Measurements from ENCODE around the gene CLTB. TPM values are rescaled to one million over a fixed set of nuclear protein-coding genes. Genes with fewer than 3 reads are reported as not detected.

Gene CLTB
- total RNA-seq, 1 experiment from 2014 or later: 34.5 TPM

- no peak overlapping the region for H2BK5ac ChIP-seq (ENCODE audit: insufficient read length, low read length)
- H3K79me2 ChIP-seq (ENCODE audit: insufficient read depth, low read length): peaks cover 8% of the 10 kb centered on the region; the same call in 1 of the 2 replicates
- H3K27ac ChIP-seq (ENCODE audit: insufficient read length, low read depth, low read length): no peak overlapping the region
- peaks cover 3% of the 10 kb centered on the region for H3K23me2 ChIP-seq (ENCODE audit: insufficient read length, low read depth, low read length, poor library complexity, severe bottlenecking)
- Mint-ChIP-seq H3K36me3 (ENCODE audit: insufficient read depth in 1 of 3, low read depth in 3 of 3) (peaks cover 35 to 81% (median 43%) of the 10 kb centered on the region in 3 experiments), H3K27ac (no peak overlapping the region), H3K9me3 (peaks cover 0 to 3% of the 10 kb centered on the region in 2 experiments; a peak in 1 of 5 replicates), H3K4me3 (no peak overlapping the region), H3K4me1 (peaks cover 9 to 10% of the 10 kb centered on the region in 2 experiments), H3K27me3 (ENCODE audit: low read depth) (no peaks in the 10 kb centered on the region)
- no peak overlapping the region for H3K56ac ChIP-seq (ENCODE audit: insufficient read length, low read depth, low read length)
- H4K91ac ChIP-seq (ENCODE audit: insufficient read length, low read depth, low read length): no peak overlapping the region
- H2AFZ ChIP-seq (ENCODE audit: low read length): no peak overlapping the region
- no peaks in the 10 kb centered on the region for H3K9me3 ChIP-seq (ENCODE audit: control insufficient read depth, low read depth, low read length)
- no peak overlapping the region for H3K4ac ChIP-seq (ENCODE audit: low read depth, low read length)
- no peak overlapping the region for H3K4me2 ChIP-seq (ENCODE audit: insufficient read depth, insufficient read length, low read length)
- H4K5ac ChIP-seq (ENCODE audit: insufficient read length, low read depth, low read length): no peak overlapping the region
- no peak overlapping the region for H3K14ac ChIP-seq (ENCODE audit: insufficient read depth, low read length)
- H3K9ac ChIP-seq (ENCODE audit: extremely low read depth, insufficient read length, low read length): no peak overlapping the region
- DNase-seq: no peak
- H2BK15ac ChIP-seq (ENCODE audit: low read depth, low read length): no peak overlapping the region
- H2BK12ac ChIP-seq (ENCODE audit: insufficient read length, low read depth, low read length): no peak overlapping the region
- H2AK5ac ChIP-seq (ENCODE audit: insufficient read length, low read length): no peak overlapping the region
- H3K4me1 ChIP-seq (ENCODE audit: insufficient read depth, low read length): no peaks in the 10 kb centered on the region
- TF ChIP-seq CTCF (conservative IDR thresholded peaks at IDR 0.05): no peak
- H3K23ac ChIP-seq (ENCODE audit: insufficient read length, low read depth, low read length): no peak overlapping the region
- no peak overlapping the region for H2BK120ac ChIP-seq (ENCODE audit: low read depth, low read length, poor library complexity, severe bottlenecking)
- H3T11ph ChIP-seq (ENCODE audit: low read length): no peak overlapping the region
- no peaks in the 10 kb centered on the region for H3K27me3 ChIP-seq (ENCODE audit: insufficient read depth, low read length)
- H4K8ac ChIP-seq (replicated peaks; ENCODE audit: insufficient read length, low read depth, low read length): no peak overlapping the region
- no peak overlapping the region for H3K18ac ChIP-seq (ENCODE audit: insufficient read length, low read depth, low read length)
- WGBS (ENCODE audit: extremely low coverage, insufficient read length, low lambda C conversion rate): no CpG with 5 or more reads among the region's 9 CpGs
- no peaks in the 10 kb centered on the region for H3K79me1 ChIP-seq (ENCODE audit: insufficient read depth, low read depth, low read length, poor library complexity, severe bottlenecking)
- H2BK20ac ChIP-seq (ENCODE audit: low read depth, low read length, poor library complexity, severe bottlenecking): no peak overlapping the region
- no peaks in the 10 kb centered on the region for H4K20me1 ChIP-seq (ENCODE audit: control insufficient read depth, insufficient read depth, insufficient read length)
These were observed 32.4 kb downstream of the CLTB start for GRCh38 chr5:176383961-176384360.

Data from H9 (cell line).